GM18508 (cell line): ENCODE measurements around the gene CCNY.

Experiments
- ATAC-seq: cut with Tn5 transposase; IDR thresholded peaks from one replicate; pipeline ENCODE4 v1.9.1; 2021; ENCODE audit warnings: moderate number of reproducible peaks; ENCODE audit not compliant: insufficient read depth, unreplicated experiment

The CCNY gene

DNA sequence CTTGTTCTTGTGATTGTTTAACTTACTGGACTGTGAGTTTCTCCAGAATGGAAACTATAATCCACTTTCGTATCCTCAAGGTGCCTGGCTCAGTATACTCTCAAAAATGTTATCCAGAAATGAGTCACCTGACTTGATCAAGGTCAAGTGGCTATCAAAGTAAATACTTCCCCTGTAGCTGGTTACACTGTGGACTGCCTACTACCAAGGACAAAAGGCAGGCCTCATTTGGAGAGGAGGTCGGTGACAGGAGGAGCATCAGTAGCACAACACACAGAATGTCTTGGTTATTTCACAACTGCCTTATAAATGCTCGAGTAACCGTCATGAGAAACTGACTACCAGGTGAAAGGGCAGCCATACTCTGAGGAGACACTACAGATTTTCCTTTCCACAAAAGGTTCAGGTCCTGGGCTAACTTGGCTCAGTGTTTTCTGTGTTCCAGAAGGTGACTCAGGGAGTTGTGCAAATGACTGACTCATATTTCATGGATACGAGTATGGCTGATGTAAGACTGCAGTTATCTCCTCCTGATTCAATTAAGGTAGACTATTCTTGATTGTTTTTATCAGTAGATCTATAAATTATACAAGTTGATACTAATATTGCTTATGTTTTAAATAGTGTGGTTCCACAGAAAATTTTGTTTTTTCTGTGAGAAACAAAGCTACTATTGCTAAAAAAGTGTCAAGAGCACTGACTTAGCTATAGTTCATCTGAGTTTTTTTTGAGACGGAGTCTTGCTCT is 4.2 kb upstream of the CCNY start:
- ATAC-seq: no peak

DNA sequence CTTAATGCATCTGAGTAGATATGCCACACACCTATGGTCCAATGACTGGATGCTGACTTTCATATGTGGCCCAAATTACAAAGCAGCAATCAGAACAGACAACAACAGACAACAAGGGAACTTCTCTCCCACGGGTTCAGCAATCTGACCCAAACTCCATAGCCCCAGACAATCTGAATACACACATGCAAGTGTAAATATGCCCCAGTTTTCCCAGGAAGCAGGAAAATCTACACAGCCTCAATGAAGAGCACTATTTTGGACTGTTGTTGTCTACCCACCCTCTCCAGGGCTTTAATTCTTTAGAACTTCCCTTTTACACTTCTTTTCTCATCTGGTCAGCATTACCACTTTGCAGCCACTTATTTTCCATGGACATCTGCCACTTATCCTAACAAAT is 2.0 kb upstream of the CCNY start:
- ATAC-seq: no peak

DNA sequence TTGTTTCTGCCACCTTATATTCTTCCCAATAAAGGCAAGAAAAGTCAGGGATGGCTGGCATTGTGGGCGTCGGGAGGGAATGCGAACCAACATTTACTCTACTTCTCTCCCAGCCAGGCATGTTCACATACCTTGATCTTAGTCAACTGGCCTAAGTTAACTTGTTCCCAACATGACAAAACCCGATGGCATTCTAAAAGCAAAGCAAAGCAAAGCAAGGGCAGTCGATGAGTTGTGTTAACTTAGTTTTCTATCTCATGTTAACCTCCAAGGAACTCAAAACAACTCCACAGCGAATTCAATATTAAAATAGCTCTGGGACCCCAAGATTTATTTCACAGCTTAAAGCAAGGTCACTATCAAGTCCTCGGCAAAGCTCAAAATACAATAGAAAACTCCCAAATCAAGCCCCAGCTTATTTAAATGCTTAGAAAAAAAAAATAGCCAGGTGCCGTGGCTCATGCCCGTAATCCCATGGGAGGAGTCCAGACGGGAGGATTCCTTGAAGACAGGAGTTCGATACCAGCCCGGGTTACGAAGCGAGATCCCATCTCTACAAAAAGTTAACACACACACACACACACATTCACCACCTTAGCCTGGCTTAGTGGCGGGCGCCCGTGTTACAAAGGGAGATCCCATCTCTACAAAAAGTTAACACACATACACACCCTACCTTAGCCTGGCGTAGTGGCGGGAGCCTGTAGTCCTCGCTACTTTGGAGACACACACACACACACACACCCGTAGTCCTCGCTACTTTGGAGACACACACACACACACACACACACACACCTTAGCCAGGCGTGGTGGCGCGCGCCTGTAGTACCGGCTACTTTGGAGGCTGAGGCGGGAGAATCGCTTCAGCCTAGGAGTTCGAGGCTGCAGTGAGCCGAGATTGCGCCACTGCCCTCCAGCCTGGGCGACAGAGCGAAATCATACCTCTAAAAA is 901 bp upstream of the CCNY start:
- ATAC-seq: no peak

DNA sequence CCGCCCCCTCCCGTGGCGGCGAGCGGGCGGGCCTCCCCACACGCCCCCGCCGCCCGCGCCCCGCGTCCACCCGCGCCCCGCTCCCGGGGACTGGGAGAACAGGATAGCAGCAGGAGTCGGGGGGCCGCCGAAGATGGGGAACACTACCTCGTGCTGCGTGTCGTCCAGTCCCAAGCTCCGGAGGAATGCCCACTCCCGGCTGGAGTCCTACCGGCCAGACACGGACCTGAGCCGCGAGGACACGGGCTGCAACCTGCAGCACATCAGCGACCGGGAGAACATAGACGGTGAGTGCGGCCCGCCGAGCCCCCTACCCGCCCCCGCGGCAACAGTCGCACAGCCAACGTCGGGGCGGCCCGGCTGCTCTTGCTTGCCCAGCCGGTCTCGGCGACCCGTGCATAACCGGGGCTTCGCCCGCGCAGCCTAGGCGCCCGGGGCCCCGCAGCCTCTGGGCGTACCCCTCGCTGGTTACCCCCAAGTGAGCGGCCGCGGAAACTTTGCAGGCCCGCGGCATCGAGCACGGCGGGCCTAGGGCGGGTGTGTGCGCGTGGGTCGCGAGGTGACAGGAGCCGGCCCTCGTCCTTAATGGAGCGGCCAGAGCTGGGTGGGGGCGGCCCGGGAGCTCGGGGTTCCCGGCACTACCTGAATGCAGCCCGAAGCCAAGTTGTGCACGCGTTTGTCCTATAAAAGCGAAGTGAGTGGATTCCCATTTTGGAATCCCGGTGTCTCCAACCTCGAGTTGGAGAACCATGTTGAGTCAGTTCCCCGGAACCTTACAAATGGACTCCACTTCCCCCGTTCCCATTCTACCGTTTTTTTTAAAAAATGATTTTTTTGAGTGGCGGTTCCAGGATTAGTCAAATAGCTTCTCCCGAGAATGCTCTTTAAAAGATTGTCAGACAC is 863 bp downstream of the CCNY start:
- no peak for ATAC-seq

DNA sequence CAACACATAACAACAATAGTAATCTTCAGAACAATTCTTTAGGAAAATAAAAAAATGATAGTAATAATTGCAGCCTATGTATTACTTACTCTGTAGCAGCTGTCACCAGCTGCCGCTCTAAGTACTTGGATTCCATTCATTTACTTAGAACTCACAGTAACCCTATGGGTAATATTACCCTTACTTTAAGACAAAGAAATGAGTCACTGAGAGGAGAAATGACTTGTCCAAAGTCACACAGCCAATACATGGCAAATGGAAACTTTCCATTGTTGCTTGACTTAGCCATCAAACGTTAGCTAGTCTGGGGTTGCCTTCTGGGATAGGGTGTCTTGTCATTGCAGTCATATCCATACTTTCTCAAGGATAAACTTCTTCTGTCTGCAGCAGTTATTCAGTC is 3.6 kb downstream of the CCNY start:
- peak; percentile 47 for ATAC-seq

DNA sequence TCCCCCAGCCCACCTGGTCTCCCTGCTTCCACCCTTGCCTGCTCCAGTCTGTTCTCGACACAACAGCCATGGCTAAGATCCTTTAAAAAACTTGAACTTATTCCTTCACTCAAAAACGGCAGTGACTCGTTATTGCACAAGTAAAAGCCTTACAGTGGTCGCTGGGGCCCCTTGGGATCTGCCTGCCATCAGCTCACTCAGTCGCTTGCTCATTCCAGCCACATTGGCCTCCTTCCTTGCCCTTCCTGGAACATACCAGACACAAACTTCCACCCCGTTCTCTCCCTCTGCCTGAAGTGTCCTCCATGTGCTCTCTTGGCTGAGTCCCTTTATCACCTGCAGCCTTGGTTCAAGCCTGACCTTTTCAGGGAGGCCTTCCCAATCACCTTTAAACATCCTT is 4.7 kb downstream of the CCNY start:
- no peak for ATAC-seq

DNA sequence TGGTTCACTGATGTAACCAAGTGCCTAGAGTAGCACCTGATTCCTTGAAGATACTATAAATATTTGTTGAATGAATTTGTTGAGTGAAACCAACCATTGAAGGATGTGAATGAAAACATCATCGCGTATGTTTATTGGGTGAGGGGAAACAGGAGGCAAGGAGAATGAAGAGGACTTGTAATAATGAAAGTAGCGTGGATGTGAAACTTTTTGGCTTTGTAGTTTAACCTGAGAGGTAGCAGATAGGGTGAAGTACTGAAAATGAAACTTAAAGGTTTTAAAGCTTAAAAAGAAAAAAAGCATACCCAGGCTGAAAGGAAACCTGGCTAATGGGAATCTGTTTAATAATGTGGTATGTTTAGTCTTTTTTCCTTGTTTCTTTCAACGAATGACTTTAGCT is 5.2 kb downstream of the CCNY start:
- peak; percentile 76 for ATAC-seq

DNA sequence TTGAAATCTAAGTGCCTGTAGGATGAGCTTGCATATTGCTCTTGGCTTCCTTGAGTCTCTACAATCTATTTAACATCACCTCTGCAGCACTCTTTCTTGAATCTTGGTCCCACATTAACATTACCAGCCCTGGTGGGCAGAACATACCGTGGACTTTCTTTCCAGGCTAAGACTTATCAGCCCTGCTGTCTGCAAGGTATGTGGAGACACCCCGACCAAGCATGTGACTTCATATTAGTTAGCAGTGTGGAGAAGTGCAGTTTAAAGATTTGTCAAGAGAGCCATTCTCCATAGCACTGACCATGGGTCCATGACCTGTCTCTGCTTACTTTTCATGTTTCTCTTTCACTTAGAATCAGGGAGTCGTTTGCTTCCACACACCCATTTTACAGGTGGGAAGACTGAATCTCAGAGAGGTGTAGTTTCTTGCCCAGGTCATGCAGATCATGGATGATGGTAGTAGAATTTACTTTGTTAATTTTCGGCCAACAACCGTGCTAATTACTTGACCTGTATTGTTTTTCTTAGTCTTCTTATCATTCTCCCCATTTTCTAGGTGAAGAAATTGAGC is 6.0 kb downstream of the CCNY start:
- ATAC-seq: no peak

DNA sequence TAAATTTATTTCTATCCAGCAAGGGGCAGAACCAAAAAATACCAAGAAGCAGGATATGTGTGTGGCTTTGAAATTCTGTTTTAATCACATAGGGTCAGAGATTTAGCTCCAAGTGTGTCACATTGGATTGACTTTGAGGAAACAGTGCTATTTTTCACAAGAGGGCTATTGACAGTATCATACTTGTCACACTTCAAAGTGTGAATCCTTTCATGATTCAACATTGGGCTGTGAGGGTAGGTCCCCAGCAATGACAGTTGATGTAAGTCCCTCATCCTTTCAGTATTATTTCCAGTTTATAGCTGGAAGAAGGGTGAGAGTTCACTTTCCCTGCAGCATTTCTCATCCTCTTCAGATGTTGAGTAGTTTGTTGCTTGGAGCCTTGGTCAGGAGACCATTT is 7.4 kb downstream of the CCNY start:
- ATAC-seq: no peak

DNA sequence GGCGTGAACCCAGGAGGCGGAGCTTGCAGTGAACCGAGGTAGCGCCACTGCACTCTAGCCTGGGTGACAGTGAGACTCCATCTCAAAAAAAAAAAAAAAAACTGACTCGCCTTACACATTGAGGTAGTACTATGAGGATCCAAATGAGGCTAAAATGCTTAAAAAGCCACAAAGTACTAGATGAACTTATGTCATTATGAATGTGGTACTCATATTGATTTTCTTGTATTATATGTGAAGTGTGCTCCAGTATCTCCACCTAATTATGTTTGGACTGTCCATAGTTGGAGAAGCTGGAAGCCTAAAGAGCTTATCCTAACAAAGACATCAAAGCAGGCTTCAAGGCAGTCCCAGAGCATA is 9.1 kb downstream of the CCNY start:
- no peak for ATAC-seq

DNA sequence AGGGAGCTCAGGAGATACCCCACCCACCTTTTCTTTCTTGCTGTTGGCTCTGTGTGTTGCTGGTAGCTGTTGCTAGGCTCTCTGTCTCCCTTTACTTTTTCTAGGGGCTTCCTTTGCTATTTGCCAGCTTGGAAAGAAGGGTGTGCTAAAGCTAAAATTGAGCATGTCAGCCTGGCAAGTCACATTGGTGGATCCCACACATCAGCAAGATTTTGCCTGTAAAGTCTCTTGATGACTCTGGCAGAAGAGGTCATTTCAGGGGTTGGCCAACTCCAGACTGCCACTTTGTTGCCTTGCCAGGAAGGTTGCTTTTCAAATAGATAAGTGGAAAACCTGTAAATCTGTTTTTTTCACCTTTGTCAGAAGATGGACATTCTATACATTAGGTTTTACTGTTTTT is 9.9 kb downstream of the CCNY start:
- no peak for ATAC-seq

DNA sequence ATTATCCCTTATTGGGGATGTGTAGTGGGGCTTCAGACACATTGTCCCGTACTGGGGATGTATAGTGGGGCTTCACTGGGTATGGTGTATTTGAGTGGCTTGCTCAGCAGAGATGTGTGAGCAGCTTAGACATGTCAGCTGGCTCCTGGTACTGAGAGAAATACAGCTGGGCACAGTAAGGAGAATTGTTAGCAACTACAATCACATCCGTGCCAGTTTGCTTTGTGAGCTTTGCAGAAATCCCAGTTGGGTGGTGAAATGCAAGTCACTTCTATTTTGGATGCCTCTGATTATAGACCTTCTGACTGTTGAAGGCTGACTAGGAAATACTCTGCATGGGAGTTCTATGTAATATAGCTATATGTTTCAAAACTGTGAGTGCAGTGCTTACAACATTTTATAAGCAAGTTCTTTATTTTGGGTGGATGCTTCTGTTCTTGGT is 10.8 kb downstream of the CCNY start:
- no peak for ATAC-seq

DNA sequence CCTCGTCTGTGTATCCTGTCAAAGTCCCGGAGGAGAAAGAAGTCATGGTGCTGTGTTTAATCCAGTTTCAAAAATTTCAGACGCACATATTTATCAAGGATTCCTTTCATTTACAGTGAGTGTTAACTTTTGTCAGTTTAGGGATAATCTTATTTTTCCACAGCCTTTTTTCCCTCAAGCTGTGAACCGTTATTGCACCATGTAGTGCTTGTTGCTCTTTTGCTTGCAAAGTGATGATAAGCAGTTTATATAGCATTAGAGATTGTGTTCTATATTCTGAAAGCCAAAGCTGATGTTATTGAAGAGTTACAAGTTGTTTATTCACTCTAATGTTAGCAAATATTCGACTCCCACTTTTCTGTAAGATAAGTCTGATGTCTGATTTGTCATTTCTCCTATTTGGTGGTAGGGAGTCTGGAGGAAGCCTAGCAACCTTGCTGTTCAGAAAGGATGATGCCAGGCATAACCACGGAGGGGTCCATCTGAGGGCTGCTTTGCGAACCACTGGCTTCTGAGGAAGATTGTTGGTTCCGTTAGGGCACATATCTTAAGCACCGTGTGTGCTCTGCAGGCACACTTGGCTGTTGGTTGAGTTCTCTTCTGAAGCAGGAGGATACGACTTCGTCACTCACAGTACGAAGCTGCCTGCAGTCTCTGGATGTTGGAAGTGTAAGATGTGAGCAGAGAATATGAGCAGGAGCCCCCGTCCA is 11.7 kb downstream of the CCNY start:
- no peak for ATAC-seq

DNA sequence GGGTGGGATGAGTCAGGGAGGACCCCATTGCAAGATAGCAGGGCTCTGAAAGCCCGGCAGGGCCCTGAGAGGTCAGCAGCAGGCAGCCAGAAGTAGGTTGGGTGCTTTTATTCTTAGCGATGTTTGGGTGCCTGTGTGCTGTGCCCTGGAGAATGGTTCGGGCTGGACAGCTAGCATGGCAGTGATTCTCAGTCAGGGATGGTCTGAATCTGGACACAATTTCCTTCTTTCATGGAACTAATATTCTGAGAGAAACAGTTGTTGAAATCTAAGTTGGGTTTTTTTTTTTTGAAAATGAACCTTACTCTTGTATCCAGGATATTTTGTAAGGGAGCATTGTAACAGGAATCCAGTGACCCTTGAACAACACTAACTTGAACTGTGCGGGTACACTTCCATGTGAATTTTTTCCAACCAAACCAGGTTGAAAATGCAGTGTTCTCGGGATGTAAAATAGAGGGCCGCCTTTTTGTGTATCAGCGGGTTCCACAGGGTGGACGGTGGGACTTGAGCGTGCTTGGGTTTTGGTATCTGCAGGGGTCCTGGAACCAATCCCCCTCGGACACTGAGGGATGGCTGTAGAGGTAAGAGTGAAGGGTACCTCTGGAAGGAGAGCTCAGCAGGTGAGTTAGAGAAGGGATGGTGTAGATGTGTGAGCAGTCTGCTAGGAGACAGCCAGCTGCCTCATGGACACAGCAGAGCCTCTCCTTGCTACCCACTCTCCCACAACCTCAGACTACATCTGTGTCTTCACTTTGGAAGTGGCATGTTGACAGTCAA is 12.5 kb downstream of the CCNY start:
- no peak for ATAC-seq

DNA sequence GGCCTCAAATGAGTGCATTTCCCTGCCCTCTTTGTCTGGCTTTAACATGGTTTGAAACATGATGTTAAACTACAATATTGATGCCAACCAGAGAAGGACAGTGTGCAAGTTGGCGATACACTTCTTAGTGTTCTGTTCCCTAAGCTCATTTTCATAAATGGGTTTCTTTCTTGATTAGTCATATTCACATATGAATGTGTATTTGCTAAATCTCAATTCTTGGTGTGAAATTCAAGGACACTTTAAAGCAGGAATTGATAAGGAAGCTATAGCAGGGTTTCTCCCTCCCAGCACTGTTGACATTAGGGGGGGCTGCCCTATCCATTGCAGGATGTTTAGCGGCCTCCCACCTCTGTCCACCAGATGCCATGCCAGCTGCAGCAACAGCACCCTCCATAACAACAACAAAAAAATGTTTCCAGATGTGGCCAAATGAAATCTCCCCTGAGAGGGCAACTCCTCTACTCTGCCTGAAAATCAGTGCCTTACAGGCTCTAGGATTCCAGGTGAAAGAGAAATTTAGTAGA is 13.1 kb downstream of the CCNY start:
- no peak for ATAC-seq

DNA sequence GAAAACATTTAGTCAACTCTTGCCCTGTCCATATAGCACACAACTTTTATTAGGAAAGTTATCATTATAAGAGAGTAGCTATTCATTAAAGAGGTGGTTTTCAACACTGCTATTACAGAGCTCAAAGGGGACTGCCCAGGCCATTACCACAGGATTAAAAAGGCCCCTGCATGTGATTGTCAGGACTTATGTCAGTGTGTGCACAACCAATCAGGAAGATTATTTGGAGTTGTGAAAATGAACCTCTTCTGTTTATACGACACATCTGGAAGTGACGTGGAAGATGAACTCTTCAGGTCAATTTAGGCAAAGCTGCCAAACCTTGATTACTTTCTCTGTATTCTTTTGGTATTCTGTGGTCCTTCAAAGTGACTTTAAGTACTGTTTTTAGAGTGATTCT is 14.7 kb downstream of the CCNY start:
- no peak for ATAC-seq

DNA sequence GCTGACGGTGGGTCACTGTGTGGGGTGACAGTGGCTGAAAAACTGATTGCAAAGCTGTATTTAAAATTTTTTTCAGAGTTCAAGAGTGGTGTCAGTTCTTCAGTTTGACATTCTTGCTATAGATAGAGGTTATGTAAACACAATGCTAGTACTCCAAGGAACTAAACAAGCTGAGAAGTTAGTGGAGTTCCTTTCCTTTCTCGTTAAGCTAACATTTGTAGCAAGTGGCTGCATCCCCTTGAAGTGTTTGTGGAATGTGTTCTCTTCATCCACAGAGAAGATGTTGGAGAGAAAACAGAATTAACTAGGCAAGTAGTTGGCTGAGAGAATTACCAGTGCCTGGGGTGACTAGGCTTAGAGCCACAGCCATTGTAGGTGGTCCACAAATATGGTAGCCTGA is 15.8 kb downstream of the CCNY start:
- no peak for ATAC-seq

DNA sequence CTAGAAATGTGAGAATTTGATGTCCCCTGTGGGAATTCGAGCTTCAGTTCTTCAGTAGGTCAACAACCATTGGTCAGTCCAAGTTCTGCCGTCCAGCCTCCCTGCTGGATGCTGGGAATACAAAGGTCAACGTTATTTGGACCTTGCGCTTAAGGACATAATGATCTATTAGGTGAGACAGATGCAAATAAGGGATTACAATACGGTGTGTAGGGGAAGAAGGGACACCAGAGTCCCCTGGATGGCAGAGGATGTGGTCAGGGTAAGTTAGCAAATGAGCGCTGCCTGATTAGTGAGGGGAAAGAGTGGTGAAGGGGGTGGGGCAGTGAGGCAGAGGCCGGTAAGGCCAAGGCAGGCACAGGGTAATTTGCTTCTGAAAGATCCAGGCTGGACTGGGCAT is 16.2 kb downstream of the CCNY start:
- no peak for ATAC-seq

DNA sequence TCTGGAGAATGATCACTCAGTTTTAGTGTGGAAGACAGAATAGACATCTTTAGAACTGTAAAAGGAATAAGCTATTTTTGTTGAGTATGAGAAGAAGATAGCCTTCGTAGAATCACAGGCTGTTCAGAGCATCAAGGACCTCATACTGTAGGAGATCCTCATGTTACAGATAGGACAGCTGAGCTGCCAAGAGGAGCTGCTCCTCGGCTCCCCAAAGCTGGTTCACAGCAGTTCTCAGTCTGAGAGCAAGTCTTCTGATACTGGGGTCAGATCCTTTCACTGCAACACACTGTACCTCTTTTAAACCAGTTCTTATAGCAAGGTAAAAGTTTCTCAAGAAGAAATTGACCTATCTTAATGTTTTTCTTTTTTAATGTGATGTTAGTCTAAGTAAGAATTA is 17.1 kb downstream of the CCNY start:
- ATAC-seq: no peak
